ENCODE measurements around the gene UROC1. TPM values are rescaled to one million over a fixed set of nuclear protein-coding genes. Genes with fewer than 3 reads are reported as not detected.

UROC1 gene
- total RNA-seq, 1 experiment from 2014 or later: not detected

GRCh38 chr3:126522363-126522788, 4.8 kb upstream of the UROC1 start:
- H3K4me2 ChIP-seq: no peak overlapping the region
- H3K36me3 ChIP-seq (ENCODE audit: low read depth): no peaks in the 10 kb centered on the region
- no peak overlapping the region for H2AFZ ChIP-seq
- ChIA-PET CTCF (interaction anchor here (0.5 to 0.9 kb wide), 3 partner anchors 60 to 1026 kb away, joined by 3 read pairs; no protein-coding TSS in a partner anchor), POLR2A (ENCODE audit: unreplicated experiment) (no interaction called here)
- no peaks in the 10 kb centered on the region for H3K9me3 ChIP-seq (ENCODE audit: insufficient read depth, low read depth)
- H3K27ac ChIP-seq: no peak overlapping the region
- TF ChIP-seq EZH2 (IDR thresholded peaks at IDR 0.05; ENCODE audit: low read depth) (no peak), CTCF (conservative IDR thresholded peaks at IDR 0.05) (peak; percentile 93)
- no peaks in the 10 kb centered on the region for H3K4me1 ChIP-seq (replicated peaks; ENCODE audit: insufficient read depth)
- H4K20me1 ChIP-seq (ENCODE audit: insufficient read depth): no peaks in the 10 kb centered on the region; the same call in 1 of the 2 replicates
- peaks cover 28% of the 10 kb centered on the region; the same call in 1 of the 2 replicates for H3K27me3 ChIP-seq (ENCODE audit: insufficient read depth, low read depth)
- H3K79me2 ChIP-seq (ENCODE audit: low read depth): no peaks in the 10 kb centered on the region
- peak in 1 of 2 experiments; percentile 55 for DNase-seq
- no peak overlapping the region for H3K4me3 ChIP-seq
- intact Hi-C loops (cut with micrococcal nuclease; ENCODE audit: unreplicated experiment): loop anchor here (2.0 to 5.0 kb wide), 6 partner anchors 45 to 1022 kb away; partner anchors contain the start of gene ZXDC
- H3F3A ChIP-seq (ENCODE audit: insufficient read depth, low read depth): no peaks in the 10 kb centered on the region
- no peaks in the 10 kb centered on the region for H3K9me2 ChIP-seq (ENCODE audit: insufficient read depth)
- BruUV-seq (replicated peaks): no TSS peak

DNA sequence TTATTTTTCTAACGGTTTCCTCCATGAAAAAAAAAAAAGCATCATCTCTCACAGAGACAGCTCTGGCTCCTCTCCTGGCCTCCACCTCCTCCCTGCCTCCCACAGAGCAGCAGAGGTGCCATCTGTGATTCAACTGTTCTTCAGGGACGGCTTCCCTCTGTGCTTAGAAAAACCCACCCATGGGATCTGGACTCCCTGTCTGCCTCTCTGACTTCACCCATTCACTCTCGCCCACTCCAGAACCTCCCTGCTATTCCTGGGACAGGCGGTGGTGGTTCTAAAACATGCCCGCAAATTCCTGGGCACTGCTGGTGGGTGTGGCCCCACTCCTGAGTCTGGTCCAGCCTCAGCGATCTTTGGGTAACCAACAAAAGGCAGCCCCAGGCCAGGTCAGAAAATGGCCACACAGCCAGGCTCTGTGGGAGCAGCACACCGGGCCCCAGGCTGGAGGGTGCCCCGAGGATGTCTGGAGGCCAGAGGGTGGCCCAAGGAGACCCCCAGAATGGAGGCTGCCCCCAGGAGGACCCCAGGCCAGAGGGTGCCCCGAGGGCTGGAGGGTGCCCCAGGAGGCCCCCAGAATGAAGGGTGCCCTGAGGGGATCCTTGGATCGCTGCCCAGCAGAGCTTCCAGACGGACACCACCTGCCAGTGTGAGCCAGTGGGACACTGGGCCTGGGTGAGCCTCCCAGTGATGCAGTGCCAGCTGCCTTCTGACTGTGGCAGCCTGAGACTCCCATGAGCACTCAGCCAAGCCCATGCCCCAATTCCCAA, 3.7 kb upstream of the UROC1 start:
- ChIA-PET CTCF (interaction anchor here (0.7 kb wide), 1 partner anchor 809 kb away, joined by 5 read pairs; no protein-coding TSS in a partner anchor), POLR2A (ENCODE audit: unreplicated experiment) (no interaction called here)
- H3K4me1 ChIP-seq (replicated peaks; ENCODE audit: insufficient read depth): no peaks in the 10 kb centered on the region
- H3K9me3 ChIP-seq (ENCODE audit: insufficient read depth, low read depth): no peaks in the 10 kb centered on the region
- no peak overlapping the region for H3K27ac ChIP-seq
- H3F3A ChIP-seq (ENCODE audit: insufficient read depth, low read depth): no peaks in the 10 kb centered on the region
- no peak overlapping the region for H3K4me2 ChIP-seq
- no TSS peak for BruUV-seq (replicated peaks)
- TF ChIP-seq EZH2 (IDR thresholded peaks at IDR 0.05; ENCODE audit: low read depth) (no peak), CTCF (conservative IDR thresholded peaks at IDR 0.05) (no peak)
- H4K20me1 ChIP-seq (ENCODE audit: insufficient read depth): no peaks in the 10 kb centered on the region; the same call in 1 of the 2 replicates
- no peak overlapping the region for H2AFZ ChIP-seq
- intact Hi-C loops (cut with micrococcal nuclease; ENCODE audit: unreplicated experiment): loop anchor here (5.0 kb wide), 5 partner anchors 44 to 951 kb away; partner anchors contain the start of gene ZXDC
- no peak for DNase-seq
- no peaks in the 10 kb centered on the region for H3K79me2 ChIP-seq (ENCODE audit: low read depth)
- peaks cover 28% of the 10 kb centered on the region; the same call in 1 of the 2 replicates for H3K27me3 ChIP-seq (ENCODE audit: insufficient read depth, low read depth)
- H3K9me2 ChIP-seq (ENCODE audit: insufficient read depth): no peaks in the 10 kb centered on the region
- H3K4me3 ChIP-seq: no peak overlapping the region
- no peaks in the 10 kb centered on the region for H3K36me3 ChIP-seq (ENCODE audit: low read depth)

DNA sequence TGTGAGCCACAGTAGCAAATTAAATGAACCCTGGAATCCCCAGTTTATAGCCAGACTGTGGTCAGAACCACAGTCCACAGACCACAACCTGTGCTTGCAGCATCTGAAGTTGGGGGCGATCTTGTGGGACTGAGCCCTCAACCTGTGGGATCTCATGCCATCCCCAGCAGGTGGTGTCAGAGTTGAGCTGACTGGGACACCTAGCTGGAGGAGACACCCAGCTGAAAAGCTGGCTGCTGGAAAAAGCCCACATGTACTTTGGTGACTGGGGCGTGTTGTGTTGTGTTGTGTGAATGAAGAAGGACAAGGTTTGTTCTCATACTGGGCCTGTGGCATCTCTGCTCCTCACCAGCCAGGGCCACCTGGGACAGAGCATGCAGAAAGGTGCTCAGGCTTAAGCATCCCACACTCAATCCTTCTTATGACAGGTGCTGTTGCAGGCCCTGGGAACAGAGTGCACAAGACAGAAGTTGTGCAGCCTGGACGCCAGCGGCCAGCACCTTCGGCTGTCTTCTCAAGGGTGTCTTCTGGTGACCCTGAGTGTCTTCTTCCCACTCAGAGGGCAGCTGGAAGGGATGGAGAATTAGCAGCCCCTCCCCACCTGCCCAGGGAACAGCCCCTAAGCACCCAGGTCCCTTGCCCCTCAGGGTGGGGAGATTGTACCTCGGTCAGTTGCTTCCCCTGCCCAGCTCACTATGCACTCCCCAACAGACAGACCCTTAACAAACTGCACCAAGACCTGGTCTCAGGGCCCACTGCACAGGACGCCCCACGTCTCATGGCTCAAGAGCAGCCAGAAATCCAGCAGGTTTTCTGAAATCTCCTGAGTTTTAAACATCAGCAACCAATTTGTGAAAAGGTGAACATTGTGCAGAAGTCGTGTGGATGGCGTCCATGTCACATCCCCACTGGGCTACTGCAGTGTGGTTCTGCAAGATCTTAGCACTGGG, 2.2 kb upstream of the UROC1 start:
- ChIA-PET CTCF (no interaction called here), POLR2A (ENCODE audit: unreplicated experiment) (interaction anchor here (0.6 kb wide), 1 partner anchor 105 kb away, joined by 9 read pairs; no protein-coding TSS in a partner anchor)
- H3K27me3 ChIP-seq (ENCODE audit: insufficient read depth, low read depth): peaks cover 24% of the 10 kb centered on the region; the same call in 1 of the 2 replicates
- no peaks in the 10 kb centered on the region for H3K9me3 ChIP-seq (ENCODE audit: insufficient read depth, low read depth)
- H3K36me3 ChIP-seq (ENCODE audit: low read depth): no peaks in the 10 kb centered on the region
- H3F3A ChIP-seq (ENCODE audit: insufficient read depth, low read depth): no peaks in the 10 kb centered on the region
- H3K4me3 ChIP-seq: no peak overlapping the region
- H4K20me1 ChIP-seq (ENCODE audit: insufficient read depth): no peaks in the 10 kb centered on the region; the same call in 1 of the 2 replicates
- intact Hi-C loops (cut with micrococcal nuclease; ENCODE audit: unreplicated experiment): loop anchor here (5.0 kb wide), 5 partner anchors 42 to 953 kb away; partner anchors contain the start of gene ZXDC
- no peak overlapping the region for H3K4me2 ChIP-seq
- H3K9me2 ChIP-seq (ENCODE audit: insufficient read depth): no peaks in the 10 kb centered on the region
- no peak overlapping the region for H3K27ac ChIP-seq
- H3K4me1 ChIP-seq (replicated peaks; ENCODE audit: insufficient read depth): no peaks in the 10 kb centered on the region
- TF ChIP-seq CTCF (conservative IDR thresholded peaks at IDR 0.05) (no peak; the same call in 1 of the 2 replicates), EZH2 (IDR thresholded peaks at IDR 0.05; ENCODE audit: low read depth) (no peak)
- DNase-seq: no peak
- H2AFZ ChIP-seq: no peak overlapping the region
- no peaks in the 10 kb centered on the region for H3K79me2 ChIP-seq (ENCODE audit: low read depth)
- BruUV-seq (replicated peaks): no TSS peak

All from PC-9 (cell line).